SU-DHL-6 (cell line): ENCODE data around the gene POLR1D.

ENCODE experiments used
- CTCF ChIP-seq: fragments of 200-600 bp; sonication (generic); IDR thresholded peaks from one replicate; pipeline ENCODE4 v1.5.1; 2017; ENCODE audit warnings: antibody characterized with exemption, mild to moderate bottlenecking, low read length, moderate library complexity; ENCODE audit not compliant: insufficient read depth, poor library complexity, severe bottlenecking
- EZH2phosphoT487 ChIP-seq: fragments of 200-600 bp; sonication (generic), shearing (Covaris generic); conservative IDR thresholded peaks from 2 replicates; pipeline ENCODE4 v1.6.1; 2018; ENCODE audit warnings: mild to moderate bottlenecking, antibody characterized with exemption, low read length, moderate library complexity, mixed read lengths

GRCh38 chr13:27635266-27635665, 13.6 kb downstream of the POLR1D start:
- TF ChIP-seq CTCF (no peak), EZH2phosphoT487 (no peak)
